ENCODE measurements around the gene COL5A1.

Gene COL5A1

DNA sequence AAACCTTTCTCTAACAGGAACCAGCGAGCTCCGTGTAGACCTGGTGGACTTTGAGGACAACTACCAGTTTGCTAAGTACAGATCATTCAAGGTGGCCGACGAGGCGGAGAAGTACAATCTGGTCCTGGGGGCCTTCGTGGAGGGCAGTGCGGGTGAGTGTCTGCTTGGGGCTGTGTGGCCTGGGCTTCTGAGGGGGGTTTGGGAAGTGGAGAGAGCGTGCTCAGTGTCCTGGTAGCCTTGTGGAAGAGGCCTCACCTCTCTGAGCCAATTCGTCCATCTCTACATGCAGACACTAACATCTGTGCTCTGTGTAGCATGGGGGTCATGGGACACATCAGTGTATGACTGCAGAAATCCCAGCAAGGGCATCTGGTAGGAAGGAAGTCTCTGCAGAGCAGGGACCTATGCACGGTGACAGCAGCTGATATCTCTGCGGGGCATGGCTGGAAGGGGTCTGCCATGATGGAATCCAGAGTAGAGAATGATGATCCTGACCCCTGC, 244.9 kb downstream of the COL5A1 start:
- no peak overlapping the region for H3K4me3 ChIP-seq (ENCODE audit: control insufficient read depth, low read depth, low read length)
- DNase-seq (ENCODE audit: low read depth): no peak
- no peak for TF ChIP-seq CTCF (IDR thresholded peaks at IDR 0.05; ENCODE audit: control insufficient read depth, insufficient read depth, low read depth, low read length, missing control alignments)

DNA sequence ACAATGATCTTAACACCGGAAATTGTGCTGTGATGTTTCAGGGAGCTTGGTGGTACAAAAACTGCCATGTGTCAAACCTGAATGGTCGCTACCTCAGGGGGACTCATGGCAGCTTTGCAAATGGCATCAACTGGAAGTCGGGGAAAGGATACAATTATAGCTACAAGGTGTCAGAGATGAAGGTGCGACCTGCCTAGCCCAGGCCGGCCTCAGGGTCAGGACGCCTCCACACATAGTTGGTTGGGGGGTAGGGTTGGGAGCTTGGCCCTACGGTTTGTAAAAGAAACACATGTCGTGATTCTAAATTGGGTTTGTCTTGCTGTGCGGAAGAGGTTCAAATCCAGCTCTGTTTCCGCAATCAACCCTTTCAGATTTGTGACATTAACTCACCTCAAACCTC, 245.6 kb downstream of the COL5A1 start:
- no peak for TF ChIP-seq CTCF (IDR thresholded peaks at IDR 0.05; ENCODE audit: control insufficient read depth, insufficient read depth, low read depth, low read length, missing control alignments)
- H3K4me3 ChIP-seq (ENCODE audit: control insufficient read depth, low read depth, low read length): no peak overlapping the region
- DNase-seq (ENCODE audit: low read depth): no peak

DNA sequence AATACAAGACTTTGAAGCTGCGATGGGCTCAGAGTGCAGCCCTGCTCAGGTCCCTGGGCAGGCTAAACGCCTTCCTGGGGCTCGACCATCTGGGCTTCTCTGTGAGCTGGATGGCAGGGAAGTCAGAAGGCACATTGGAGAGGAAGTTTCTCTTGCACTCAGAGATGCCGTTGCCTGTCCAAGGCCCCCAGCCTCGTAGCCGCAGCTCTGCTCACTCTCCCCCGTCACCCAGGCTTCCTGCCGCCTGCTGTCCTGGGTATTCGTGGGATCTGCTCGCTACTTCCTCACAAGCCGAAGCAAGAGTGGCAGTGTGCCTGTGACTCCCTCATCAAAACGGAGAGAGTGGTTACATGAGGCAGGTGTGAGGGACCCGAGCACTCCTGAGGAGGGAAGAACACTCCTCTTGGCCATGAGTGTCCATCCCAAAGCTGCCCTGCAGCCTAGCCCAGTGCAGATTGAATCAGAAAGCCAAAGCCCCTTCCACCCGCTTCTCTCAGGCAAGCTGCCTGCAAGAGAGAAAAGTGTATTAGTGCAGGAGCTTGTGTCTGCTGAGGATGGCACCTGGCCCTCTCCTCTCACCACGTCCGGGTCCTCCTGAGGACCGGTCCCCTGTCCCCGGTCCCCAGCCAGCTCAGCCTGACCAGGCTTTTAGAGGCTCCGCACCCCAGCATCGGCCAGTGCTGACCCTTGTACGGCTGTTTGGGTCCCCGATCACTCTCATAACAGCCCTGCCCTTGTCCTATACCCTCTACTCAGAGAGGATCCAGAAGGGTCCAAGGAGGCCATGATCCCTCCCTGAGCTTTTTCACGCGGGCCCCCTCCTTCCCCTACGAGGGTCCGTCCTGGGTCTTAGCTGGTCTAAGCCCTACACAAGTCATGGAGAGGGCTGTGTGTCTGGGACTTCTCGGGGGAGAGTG, 246.3 kb downstream of the COL5A1 start:
- TF ChIP-seq CTCF (IDR thresholded peaks at IDR 0.05; ENCODE audit: control insufficient read depth, insufficient read depth, low read depth, low read length, missing control alignments): no peak
- no peak overlapping the region for H3K4me3 ChIP-seq (ENCODE audit: control insufficient read depth, low read depth, low read length)
- DNase-seq (ENCODE audit: low read depth): no peak

GRCh38 chr9:134888603-134889190, 247.1 kb downstream of the COL5A1 start:
- no peak overlapping the region for H3K4me3 ChIP-seq (ENCODE audit: control insufficient read depth, low read depth, low read length)
- TF ChIP-seq CTCF (IDR thresholded peaks at IDR 0.05; ENCODE audit: control insufficient read depth, insufficient read depth, low read depth, low read length, missing control alignments): no peak
- DNase-seq (ENCODE audit: low read depth): no peak

- TF ChIP-seq CTCF (IDR thresholded peaks at IDR 0.05; ENCODE audit: control insufficient read depth, insufficient read depth, low read depth, low read length, missing control alignments): no peak
- H3K4me3 ChIP-seq (ENCODE audit: control insufficient read depth, low read depth, low read length): no peak overlapping the region
- DNase-seq (ENCODE audit: low read depth): no peak
These were observed 248.0 kb downstream of the COL5A1 start for GRCh38 chr9:134889386-134890154.

DNA sequence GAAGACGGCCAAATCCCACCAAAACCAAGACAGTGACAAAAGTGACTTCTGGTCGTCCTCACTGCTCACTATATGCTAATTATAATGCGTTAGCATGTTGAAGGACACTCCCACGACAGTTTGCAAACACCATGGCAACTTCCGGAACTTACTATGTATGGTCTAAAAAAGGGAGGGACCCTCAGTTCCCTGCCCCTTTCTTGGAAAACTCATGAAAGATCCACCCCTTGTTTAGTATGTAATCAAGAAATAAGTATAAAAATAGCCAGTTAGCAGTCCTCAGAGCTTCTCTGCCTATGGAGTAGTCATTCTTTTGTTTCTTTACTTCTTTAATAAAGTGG, 248.5 kb downstream of the COL5A1 start:
- TF ChIP-seq CTCF (IDR thresholded peaks at IDR 0.05; ENCODE audit: control insufficient read depth, insufficient read depth, low read depth, low read length, missing control alignments): no peak

More for the DNA sequence above, 248.5 kb downstream of the COL5A1 start:
- DNase-seq (ENCODE audit: low read depth): no peak
- no peak overlapping the region for H3K4me3 ChIP-seq (ENCODE audit: control insufficient read depth, low read depth, low read length)
